Stimulated activated CD4-positive, alpha-beta T cell treated with anti-CD3 and anti-CD28 coated beads, Interleukin-4, amount 100 ng/mL, for 48 hours (primary cell): ENCODE results near the gene ADSS2.
A peak's percentile ranks its signal among the peaks of the same experiment; 100 is the strongest.
"Not testable (repeated sequence)": the region's sequence is repeated elsewhere in the genome, so short reads cannot be mapped to it uniquely, and the experiment has no call there.

Source experiments
- DNase-seq, 2 donors: peaks; one replicate each; pipeline ENCODE4 v3.0.0-alpha.2; 2020; ENCODE audit warnings: low read depth in 2 of 2

ADSS2 gene

GRCh38 chr1:244451539-244451950 lies at the start of gene ADSS2:
ADSS2 (minus strand) TSS chr1:244451909; CDS start chr1:244451817, 92 bp downstream.
- DNase-seq = no peak

DNA sequence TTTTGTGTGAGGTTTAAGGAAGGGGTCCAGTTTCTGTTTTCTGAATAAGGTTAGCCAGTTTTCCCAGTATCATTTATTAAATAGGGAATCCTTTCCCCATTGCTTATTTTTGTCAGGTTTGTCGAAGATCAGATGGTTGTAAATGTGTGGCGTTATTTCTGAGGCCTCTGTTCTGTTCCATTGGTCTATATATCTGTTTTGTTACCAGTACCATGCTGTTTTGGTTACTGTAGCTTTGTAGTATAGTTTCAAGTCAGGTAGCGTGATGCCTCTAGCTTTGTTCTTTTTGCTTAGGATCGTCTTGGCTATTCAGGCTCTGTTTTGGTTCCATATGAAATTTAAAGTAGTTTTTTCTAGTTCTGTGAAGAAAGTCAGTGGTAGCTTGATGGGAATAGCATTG lies 48.8 kb upstream of the ADSS2 start:
- not testable (repeated sequence) for DNase-seq

GRCh38 chr1:244499484-244499883 lies 47.8 kb upstream of the ADSS2 start:
- DNase-seq = not testable (repeated sequence)

DNA sequence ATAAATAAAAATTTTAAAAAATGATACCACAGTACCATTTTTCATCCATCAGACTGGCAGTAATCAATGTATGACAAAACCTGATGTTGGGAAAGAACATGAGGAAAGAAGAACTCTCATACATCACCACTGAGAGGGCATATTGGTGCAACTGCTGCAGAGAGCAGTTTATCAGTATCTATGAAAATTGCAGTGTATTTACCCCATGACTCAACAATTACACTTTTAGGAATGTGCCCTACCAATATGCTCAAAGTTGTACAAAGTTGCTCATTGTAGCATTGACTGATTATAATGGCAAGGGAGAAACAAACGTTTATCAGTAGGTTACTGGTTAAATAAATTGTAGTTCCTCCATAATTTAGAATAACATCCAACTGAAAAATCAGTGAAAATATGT lies 46.1 kb upstream of the ADSS2 start:
- no peak for DNase-seq

GRCh38 chr1:244496186-244496585 lies 44.5 kb upstream of the ADSS2 start:
- no peak for DNase-seq

DNA sequence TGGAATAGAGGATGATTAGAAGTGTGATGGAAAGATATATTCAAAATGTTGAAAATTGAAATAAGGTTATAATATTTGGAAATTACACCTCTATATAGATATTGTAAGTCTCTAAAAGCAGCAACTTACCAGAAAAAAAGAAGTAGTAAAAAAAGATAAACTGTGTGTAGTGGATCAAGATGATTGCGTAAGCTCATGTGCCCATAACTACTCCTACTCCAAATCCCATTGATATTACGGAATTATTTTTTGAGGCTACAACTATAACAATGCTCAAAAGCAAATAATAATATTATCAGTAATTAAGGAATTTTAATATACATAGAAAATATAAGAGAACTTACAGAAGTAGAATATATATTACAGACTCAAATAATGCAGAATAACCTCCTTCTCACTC lies 42.9 kb upstream of the ADSS2 start:
- DNase-seq = no peak

DNA sequence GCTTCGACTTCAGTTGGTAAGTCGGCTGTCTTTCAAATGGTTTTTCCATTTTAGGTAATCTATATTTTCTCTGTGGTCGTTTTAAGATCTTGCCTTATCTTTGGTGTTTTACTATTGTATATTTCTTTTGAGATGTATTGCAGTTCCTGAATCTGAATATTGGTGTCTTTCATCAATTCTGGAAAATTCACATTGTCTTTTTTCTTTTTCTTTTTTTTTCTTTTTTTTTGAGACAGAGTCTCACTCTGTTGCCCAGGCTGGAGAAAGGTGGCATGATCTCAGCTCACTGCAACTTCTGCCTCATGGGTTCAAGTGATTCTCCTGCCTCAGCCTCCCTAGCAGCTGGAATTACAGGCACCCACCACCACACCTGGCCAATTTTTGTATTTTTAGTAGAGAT lies 33.3 kb upstream of the ADSS2 start:
- not testable (repeated sequence) for DNase-seq

DNA sequence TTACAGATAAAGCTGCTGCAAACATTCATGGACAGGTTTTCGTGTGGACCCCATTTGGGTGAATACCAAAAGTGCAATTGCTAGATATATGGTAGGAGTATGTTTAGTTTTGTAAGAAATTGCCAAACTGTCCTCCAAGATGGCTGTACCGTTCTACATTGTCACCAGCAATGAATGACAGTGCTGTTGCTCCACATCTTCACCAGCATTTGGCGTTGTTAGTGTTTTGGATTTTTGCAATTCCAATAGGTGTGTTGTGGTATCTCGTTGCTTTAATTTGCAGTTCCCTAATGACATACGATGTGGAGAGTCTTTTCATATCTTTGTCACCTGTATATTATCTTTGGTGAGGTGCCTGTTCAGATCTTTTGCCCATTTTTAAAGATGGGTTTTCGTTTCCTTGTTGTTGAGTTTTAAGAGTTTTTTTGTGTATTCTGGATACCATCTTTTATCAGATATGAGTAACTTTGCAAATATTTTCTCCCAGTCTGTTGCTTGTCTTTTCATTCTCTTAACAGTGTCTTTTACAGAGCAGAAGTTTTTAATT lies 21.4 kb upstream of the ADSS2 start:
- DNase-seq = no peak

DNA sequence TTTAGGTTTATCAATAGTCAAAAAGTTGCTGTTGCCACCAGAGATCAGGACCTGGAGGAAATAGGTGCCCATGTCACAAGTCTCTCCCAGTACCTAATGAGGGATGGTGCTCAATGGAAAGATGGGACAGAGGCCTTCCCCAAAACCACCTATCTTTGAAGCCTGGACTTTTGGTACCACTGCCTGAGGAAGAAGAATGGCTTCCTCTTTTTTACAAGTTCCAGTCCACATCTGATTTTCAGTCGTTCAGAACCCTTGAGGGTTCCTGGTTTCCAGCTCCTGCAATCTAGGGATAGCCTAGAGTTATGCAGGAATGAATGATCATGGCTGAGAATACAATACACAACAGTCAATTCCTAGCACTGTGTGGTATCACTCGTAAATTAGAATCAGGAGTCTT lies 15.0 kb upstream of the ADSS2 start:
- no peak for DNase-seq

GRCh38 chr1:244461245-244462071 lies 9.7 kb upstream of the ADSS2 start, which contains the start of gene CATSPERE:
CATSPERE (plus strand) TSS chr1:244461273; CDS start chr1:244461430, 157 bp downstream.
- DNase-seq = peak; percentile 61 to 68

DNA sequence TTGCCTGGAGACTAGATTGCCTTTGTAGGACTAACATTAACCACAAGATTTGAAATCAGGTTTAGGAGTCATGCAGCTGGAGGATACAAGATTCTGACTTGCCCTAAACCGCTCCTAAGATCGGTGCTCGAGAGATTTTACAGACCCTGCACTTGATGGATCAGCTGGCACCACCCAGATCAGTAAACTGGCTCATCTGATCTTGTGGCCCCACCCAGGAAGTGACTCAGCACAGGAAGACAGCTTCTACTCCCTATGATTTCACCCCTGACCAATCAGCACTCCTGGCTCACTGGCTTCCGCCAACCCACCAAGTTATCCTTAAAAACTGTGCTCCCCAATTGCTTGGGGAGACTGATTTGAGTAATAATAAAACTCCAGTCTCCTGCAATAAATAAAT lies 8.5 kb upstream of the ADSS2 start:
- no peak for DNase-seq

- no peak for DNase-seq
These were observed 7.1 kb upstream of the ADSS2 start for GRCh38 chr1:244458781-244459180.

- no peak for DNase-seq
These were observed 4.9 kb upstream of the ADSS2 start for GRCh38 chr1:244456586-244456985.

GRCh38 chr1:244454412-244454811 lies 2.7 kb upstream of the ADSS2 start:
- DNase-seq = no peak

- peak; percentile 96 to 99 for DNase-seq
These were observed 464 bp upstream of the ADSS2 start for GRCh38 chr1:244451951-244452795.

DNA sequence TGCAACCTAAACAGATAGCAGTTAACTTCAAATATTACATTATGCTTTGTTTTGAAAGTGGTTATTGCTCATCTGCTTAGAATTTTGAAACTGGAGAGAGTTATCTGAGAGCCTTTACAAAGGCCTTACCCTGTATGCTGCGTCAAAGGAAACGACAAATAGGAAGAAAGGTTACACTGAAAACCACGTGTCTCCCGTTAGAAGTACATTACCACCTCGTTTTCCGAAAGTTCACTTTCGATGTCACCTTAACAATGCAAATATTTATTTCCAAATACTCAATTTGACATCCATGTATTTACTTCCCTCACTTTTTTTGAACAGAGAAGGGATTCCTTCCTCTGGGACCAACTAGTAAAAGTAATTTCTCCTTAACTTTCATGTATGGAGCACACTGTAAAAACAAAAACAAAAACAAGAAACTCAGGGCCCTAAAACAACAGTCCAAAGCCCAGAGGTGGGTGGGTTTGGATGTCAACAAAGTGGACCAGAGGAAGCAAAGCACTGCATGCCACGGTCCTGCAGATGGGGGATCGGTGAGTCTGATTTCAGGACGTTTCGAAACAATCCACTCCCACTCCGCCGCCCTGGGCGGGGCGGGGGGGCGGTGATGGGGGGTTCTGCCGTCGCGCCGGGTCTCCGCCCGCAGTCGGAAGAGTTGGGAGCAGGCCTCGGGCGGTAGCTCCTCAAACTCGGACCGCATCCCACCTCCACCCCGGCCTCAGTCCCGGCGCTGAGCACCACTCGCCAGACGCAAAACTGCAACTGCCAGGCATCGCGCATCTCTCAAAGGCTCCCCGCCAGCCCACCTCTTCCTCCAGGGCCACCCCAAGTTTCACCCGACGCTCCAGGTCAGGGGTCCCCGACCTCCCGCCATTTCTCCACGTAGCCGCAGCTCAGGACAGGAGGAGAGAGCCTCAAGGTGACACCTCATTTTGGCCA lies 841 bp downstream of the ADSS2 start:
- DNase-seq = peak; percentile 44 to 48

GRCh38 chr1:244449936-244450508 lies 1.7 kb downstream of the ADSS2 start:
- DNase-seq = no peak

DNA sequence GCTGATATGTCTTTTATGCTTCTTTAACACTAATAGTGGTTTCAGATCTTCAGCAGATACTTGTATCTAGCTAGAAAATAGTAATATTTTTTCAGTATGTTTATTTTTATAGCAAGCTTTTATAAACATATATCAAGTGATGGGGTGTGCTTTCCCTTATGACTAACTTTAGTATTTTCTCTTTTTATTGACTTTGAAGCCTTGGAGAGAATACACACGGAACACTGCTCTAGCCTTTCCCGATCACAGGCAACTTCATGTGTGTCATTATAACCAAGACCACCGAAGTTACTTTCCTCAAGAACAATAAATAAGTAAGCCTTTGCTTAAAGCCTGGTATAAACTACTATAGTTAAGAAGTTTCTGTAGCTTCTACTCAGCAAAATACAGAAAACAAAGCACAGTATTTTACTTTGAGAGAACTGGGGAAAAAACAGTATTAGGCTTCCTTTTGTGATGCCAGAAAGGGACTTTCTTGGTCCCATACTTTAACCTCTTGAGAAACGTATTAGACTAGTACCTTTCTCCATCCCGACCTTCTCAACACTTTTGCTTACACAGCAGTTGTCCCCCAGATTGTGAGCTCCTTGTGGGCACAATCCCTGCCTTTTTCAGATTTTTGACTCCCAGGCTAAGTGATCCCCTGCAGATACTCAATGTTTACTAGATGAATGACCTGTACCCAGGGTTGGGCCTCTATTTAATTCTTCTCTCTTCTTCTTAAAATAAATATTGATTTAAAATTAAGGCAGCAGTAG lies 3.3 kb downstream of the ADSS2 start:
- DNase-seq = no peak

DNA sequence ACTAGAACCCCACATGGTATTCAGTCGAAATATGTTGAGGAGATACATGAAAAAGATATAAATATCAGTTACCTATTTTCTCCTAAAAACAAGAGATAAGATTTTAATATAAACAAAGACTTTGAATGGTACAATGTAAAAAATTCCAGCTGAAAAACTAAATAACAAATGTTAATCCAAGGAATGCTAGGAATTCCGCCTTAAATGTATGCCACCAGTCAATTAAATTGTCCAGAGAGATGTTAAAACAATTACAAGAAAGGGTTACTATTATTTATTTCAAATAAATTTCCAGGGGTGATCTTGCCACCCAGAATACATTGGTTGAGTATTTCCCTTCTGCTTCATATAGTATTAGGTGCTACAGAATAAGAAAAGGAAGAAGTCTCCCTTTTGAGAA lies 4.2 kb downstream of the ADSS2 start:
- no peak for DNase-seq

DNA sequence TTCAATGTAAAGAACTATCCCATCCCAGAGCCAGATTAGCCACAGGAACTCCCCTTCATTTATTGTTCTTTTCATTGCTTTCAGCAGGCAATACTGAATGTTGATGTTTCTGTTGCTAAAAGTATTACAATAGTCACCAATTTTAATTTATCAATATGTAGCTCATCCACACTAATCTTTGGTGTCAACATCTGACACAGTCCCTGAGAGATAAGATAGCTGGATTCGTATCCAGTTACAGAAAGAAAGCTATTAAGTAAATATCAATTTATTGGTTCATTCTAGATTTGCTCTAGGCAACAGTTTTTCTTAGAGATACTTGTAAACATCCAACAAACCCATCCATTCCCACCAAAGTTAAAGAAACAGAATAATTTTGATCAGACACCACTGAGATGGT lies 4.7 kb downstream of the ADSS2 start:
- DNase-seq = no peak
